H1 (cell line): Measurements from ENCODE around the gene TBC1D22A. TPM values are rescaled to one million over a fixed set of nuclear protein-coding genes. Genes with fewer than 3 reads are reported as not detected.

Experiments
- KDM4A ChIP-seq: IDR thresholded peaks from one replicate; pipeline ENCODE4 v1.7.1; 2012; ENCODE audit warnings: low read depth, mild to moderate bottlenecking, moderate library complexity, low read length, inconsistent platforms; ENCODE audit not compliant: severe bottlenecking
- POLR2AphosphoS5 ChIP-seq: IDR thresholded peaks from 2 replicates; pipeline ENCODE4 v1.6.1; 2011; ENCODE audit warnings: low read depth, low read length
- RXRA ChIP-seq: IDR thresholded peaks from 2 replicates; pipeline ENCODE4 v1.6.1; 2011; ENCODE audit warnings: low read depth, mild to moderate bottlenecking, low read length, moderate library complexity; ENCODE audit not compliant: insufficient read depth
- SAP30 ChIP-seq: fragments of 300-600 bp; sonication (generic); IDR thresholded peaks from 2 replicates; pipeline ENCODE4 v1.7.1; 2012; ENCODE audit warnings: low read length, moderate library complexity, mild to moderate bottlenecking, inconsistent platforms; ENCODE audit not compliant: insufficient read depth, insufficient replicate concordance
- TEAD4 ChIP-seq: IDR thresholded peaks from 2 replicates; pipeline ENCODE4 v1.6.1; 2012; ENCODE audit warnings: low read depth, low read length, inconsistent platforms, mixed read lengths
- polyA plus RNA-seq, 7 experiments: library from polyadenylated mRNA; depleted of rRNA in 3 of 7; stranded (reverse) in 5 of 7; unstranded in 2 of 7; fragments of >200 nt in 5 of 7; fragments of 200-250 nt in 2 of 7; gene quantifications; 1 replicate in 5 of 7; 2 replicates in 1 of 7; 4 replicates in 1 of 7; pipeline versions ENCODE4 v1.2.1 to v1.2.3, GENCODE V29; 2011 to 2013; ENCODE audit warnings: missing spikeins in 2 of 7, mixed read lengths in 2 of 7
- total RNA-seq: library from RNA; stranded (reverse); fragmentation: NEBNext Ultra II Directional; extraction: Animal tissue kit (Norgen Biotek cat#: 25700); gene quantifications from 2 replicates; pipeline ENCODE4 v1.2.1, GENCODE V29; 2021
- TF ChIP-seq, protein P1 (sequence below): fragments of 300-600 bp; sonication (generic); IDR thresholded peaks from 2 replicates; pipeline ENCODE4 v1.7.1; 2012; ENCODE audit warnings: low read length, moderate library complexity, mild to moderate bottlenecking, inconsistent platforms; ENCODE audit not compliant: insufficient replicate concordance
- TF ChIP-seq, protein P2 (sequence below): IDR thresholded peaks from 2 replicates; pipeline ENCODE4 v1.6.1; 2011; ENCODE audit warnings: low read depth, mild to moderate bottlenecking, low read length; ENCODE audit not compliant: insufficient read depth
- TF ChIP-seq, protein P3 (sequence below): IDR thresholded peaks from 2 replicates; pipeline ENCODE4 v1.6.1; 2012; ENCODE audit warnings: inconsistent platforms

Gene TBC1D22A
- total and polyA plus RNA-seq, 2 of the 8 experiments (the other 6 are each of a cell fraction or from before 2014, with no cell fraction given), result 11.9 to 18.4 TPM

DNA sequence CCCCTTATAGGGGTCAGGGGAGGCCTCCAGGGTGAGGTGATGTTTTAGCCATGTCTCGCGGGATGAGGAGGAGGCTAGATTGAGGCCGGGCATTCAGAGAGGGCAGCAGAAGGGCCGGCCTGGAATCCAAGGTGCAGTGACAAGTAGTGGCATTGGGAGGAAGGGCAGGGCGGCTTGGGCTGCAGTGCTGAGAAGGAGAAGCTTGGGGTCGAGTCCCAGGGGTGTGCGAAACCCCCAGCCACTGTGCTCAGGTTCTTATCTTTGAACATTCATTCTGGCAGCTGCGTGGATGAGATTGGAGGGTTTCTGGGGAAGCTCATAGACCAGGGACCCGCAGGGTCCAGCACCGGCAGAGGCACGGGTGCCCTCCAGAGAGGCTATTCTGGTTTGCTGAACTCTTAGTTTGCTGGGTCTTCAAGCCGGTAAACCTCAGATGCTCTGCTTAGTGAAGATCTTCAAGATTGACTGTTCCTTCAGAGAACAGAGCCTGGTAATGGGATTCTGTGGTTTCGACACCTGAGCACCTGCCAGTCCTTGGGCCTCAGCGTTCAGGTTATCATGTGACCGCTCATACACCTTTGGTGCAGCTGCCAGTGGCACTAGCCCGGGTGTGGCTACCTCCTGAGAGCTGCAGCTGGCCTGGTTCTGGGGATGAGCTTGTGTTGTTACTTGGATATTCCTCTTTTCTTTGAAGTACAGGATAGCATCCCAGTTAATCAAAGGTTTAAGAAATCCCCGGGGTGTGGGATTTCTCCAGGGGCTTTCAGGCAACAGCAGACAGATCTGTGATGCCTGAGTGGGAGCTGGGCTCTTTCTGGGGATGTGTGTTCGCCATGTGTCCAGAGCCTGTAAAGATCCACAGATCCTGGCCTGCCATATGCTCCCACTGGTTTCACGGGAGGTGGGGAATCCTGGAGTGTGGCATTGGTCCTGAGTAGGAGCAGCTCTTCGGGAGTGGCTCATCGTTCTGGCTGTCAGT is 152.8 kb downstream of the TBC1D22A start (continued):
- TF ChIP-seq, protein P1, sequence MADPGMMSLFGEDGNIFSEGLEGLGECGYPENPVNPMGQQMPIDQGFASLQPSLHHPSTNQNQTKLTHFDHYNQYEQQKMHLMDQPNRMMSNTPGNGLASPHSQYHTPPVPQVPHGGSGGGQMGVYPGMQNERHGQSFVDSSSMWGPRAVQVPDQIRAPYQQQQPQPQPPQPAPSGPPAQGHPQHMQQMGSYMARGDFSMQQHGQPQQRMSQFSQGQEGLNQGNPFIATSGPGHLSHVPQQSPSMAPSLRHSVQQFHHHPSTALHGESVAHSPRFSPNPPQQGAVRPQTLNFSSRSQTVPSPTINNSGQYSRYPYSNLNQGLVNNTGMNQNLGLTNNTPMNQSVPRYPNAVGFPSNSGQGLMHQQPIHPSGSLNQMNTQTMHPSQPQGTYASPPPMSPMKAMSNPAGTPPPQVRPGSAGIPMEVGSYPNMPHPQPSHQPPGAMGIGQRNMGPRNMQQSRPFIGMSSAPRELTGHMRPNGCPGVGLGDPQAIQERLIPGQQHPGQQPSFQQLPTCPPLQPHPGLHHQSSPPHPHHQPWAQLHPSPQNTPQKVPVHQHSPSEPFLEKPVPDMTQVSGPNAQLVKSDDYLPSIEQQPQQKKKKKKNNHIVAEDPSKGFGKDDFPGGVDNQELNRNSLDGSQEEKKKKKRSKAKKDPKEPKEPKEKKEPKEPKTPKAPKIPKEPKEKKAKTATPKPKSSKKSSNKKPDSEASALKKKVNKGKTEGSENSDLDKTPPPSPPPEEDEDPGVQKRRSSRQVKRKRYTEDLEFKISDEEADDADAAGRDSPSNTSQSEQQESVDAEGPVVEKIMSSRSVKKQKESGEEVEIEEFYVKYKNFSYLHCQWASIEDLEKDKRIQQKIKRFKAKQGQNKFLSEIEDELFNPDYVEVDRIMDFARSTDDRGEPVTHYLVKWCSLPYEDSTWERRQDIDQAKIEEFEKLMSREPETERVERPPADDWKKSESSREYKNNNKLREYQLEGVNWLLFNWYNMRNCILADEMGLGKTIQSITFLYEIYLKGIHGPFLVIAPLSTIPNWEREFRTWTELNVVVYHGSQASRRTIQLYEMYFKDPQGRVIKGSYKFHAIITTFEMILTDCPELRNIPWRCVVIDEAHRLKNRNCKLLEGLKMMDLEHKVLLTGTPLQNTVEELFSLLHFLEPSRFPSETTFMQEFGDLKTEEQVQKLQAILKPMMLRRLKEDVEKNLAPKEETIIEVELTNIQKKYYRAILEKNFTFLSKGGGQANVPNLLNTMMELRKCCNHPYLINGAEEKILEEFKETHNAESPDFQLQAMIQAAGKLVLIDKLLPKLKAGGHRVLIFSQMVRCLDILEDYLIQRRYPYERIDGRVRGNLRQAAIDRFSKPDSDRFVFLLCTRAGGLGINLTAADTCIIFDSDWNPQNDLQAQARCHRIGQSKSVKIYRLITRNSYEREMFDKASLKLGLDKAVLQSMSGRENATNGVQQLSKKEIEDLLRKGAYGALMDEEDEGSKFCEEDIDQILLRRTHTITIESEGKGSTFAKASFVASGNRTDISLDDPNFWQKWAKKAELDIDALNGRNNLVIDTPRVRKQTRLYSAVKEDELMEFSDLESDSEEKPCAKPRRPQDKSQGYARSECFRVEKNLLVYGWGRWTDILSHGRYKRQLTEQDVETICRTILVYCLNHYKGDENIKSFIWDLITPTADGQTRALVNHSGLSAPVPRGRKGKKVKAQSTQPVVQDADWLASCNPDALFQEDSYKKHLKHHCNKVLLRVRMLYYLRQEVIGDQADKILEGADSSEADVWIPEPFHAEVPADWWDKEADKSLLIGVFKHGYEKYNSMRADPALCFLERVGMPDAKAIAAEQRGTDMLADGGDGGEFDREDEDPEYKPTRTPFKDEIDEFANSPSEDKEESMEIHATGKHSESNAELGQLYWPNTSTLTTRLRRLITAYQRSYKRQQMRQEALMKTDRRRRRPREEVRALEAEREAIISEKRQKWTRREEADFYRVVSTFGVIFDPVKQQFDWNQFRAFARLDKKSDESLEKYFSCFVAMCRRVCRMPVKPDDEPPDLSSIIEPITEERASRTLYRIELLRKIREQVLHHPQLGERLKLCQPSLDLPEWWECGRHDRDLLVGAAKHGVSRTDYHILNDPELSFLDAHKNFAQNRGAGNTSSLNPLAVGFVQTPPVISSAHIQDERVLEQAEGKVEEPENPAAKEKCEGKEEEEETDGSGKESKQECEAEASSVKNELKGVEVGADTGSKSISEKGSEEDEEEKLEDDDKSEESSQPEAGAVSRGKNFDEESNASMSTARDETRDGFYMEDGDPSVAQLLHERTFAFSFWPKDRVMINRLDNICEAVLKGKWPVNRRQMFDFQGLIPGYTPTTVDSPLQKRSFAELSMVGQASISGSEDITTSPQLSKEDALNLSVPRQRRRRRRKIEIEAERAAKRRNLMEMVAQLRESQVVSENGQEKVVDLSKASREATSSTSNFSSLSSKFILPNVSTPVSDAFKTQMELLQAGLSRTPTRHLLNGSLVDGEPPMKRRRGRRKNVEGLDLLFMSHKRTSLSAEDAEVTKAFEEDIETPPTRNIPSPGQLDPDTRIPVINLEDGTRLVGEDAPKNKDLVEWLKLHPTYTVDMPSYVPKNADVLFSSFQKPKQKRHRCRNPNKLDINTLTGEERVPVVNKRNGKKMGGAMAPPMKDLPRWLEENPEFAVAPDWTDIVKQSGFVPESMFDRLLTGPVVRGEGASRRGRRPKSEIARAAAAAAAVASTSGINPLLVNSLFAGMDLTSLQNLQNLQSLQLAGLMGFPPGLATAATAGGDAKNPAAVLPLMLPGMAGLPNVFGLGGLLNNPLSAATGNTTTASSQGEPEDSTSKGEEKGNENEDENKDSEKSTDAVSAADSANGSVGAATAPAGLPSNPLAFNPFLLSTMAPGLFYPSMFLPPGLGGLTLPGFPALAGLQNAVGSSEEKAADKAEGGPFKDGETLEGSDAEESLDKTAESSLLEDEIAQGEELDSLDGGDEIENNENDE, result no peak
- TF ChIP-seq SAP30, result no peak
- no peak for TF ChIP-seq TEAD4
- TF ChIP-seq, protein P2, sequence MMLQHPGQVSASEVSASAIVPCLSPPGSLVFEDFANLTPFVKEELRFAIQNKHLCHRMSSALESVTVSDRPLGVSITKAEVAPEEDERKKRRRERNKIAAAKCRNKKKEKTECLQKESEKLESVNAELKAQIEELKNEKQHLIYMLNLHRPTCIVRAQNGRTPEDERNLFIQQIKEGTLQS, result no peak
- TF ChIP-seq POLR2AphosphoS5, result no peak
- TF ChIP-seq KDM4A, result no peak
- TF ChIP-seq, protein P3, sequence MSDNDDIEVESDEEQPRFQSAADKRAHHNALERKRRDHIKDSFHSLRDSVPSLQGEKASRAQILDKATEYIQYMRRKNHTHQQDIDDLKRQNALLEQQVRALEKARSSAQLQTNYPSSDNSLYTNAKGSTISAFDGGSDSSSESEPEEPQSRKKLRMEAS, result no peak
- no peak for TF ChIP-seq RXRA
